Mammary epithelial cell (primary cell): ENCODE data around the gene RCC2.

Experiments
- EZH2 ChIP-seq: IDR thresholded peaks from 2 replicates; pipeline ENCODE4 v1.6.1; 2012; ENCODE audit warnings: low read length, inconsistent platforms, borderline replicate concordance
- TF ChIP-seq, protein P1 (sequence below), 2 donors: IDR thresholded peaks in 1 of 2; conservative IDR thresholded peaks in 1 of 2; 2 replicates each; pipeline ENCODE4 v1.5.1; 2011 to 2012; ENCODE audit warnings: inconsistent platforms in 2 of 2, low read length in 2 of 2, mild to moderate bottlenecking in 2 of 2, control low read depth in 1 of 2, low read depth in 1 of 2; ENCODE audit not compliant: insufficient read depth in 1 of 2; ENCODE audit errors: extremely low read depth in 1 of 2

DNA sequence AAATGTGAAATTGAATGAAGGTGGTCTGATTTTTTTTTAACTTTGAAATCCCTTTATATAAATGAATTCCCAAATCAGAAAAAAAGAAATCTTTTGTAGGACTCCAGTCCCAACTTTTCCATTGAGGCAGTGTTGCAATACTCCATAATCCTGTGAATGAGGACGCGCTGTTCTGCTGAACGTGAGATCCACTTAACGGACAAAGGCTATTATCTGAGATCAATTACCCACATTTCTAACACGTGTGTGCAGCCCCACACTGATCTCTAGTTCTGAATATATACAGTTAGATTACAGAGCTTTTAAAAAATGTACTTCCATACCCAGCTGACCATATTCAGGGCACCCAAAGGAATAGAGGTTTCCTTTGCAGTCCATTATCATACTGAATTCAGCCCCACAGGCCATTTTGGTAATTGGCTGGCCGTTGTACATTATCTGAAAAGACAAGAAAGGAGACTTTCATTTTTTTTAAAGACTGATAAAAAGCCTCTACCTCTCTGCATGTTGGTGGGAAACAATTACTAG lies 19.0 kb downstream of the RCC2 start:
- TF ChIP-seq, protein P1, sequence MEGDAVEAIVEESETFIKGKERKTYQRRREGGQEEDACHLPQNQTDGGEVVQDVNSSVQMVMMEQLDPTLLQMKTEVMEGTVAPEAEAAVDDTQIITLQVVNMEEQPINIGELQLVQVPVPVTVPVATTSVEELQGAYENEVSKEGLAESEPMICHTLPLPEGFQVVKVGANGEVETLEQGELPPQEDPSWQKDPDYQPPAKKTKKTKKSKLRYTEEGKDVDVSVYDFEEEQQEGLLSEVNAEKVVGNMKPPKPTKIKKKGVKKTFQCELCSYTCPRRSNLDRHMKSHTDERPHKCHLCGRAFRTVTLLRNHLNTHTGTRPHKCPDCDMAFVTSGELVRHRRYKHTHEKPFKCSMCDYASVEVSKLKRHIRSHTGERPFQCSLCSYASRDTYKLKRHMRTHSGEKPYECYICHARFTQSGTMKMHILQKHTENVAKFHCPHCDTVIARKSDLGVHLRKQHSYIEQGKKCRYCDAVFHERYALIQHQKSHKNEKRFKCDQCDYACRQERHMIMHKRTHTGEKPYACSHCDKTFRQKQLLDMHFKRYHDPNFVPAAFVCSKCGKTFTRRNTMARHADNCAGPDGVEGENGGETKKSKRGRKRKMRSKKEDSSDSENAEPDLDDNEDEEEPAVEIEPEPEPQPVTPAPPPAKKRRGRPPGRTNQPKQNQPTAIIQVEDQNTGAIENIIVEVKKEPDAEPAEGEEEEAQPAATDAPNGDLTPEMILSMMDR (conservative IDR thresholded peaks at IDR 0.05 in 1 of 2, IDR thresholded peaks at IDR 0.05 in 1 of 2; ENCODE audit: extremely low read depth in 1 of 2, insufficient read depth in 1 of 2, low read depth in 1 of 2, low read length in 2 of 2) = no peak
- TF ChIP-seq EZH2 = no peak
